Esophagus muscularis mucosa (tissue), 4 donors: Measurements from ENCODE around the gene SHLD1.

ENCODE experiments used
- CTCF ChIP-seq, 3 experiments: fragments of 200-600 bp in 2 of 3; fragments of 450-650 bp in 1 of 3; sonication (generic) in 2 of 3; IDR thresholded peaks; one replicate each; pipeline ENCODE4 v1.5.1; 2017 to 2019; ENCODE audit warnings: antibody characterized with exemption in 3 of 3, mild to moderate bottlenecking in 2 of 3, moderate library complexity in 1 of 3
- EP300 ChIP-seq: sonication (generic); formaldehyde crosslinking; IDR thresholded peaks from one replicate; pipeline ENCODE4 v1.6.1; 2017; ENCODE audit warnings: antibody characterized with exemption
- POLR2A ChIP-seq: fragments of 450-650 bp; IDR thresholded peaks from one replicate; pipeline ENCODE4 v1.6.1; 2017; ENCODE audit warnings: antibody characterized with exemption, moderate library complexity, mild to moderate bottlenecking, low read depth
- POLR2AphosphoS5 ChIP-seq, 2 donors: sonication (generic); formaldehyde crosslinking; IDR thresholded peaks; one replicate each; pipeline ENCODE4 v1.6.1; 2017; ENCODE audit warnings: antibody characterized with exemption in 2 of 2

GRCh38 chr20:5848711-5849505 lies 98.7 kb downstream of the SHLD1 start:
- no peak for TF ChIP-seq POLR2A
- TF ChIP-seq CTCF (IDR thresholded peaks at IDR 0.05), result no peak
- TF ChIP-seq EP300, result no peak
- TF ChIP-seq POLR2AphosphoS5 (IDR thresholded peaks at IDR 0.05), result peak in 1 of 2 donors; percentile 16
